ENCODE results near the gene TMEM100.

- TF ChIP-seq HDAC2 (IDR thresholded peaks at IDR 0.05) (no peak), RUNX3 (IDR thresholded peaks at IDR 0.05; ENCODE audit: low read length) (no peak), RFX5 (IDR thresholded peaks at IDR 0.05; ENCODE audit: low read depth, low read length) (no peak), CTCF (IDR thresholded peaks at IDR 0.05 in 2 of 3, conservative IDR thresholded peaks at IDR 0.05 in 1 of 3; ENCODE audit: control insufficient read depth in 2 of 3, extremely low read depth in 1 of 3, insufficient read depth in 1 of 3, low read depth in 3 of 3, low read length in 3 of 3) (no peak), HDAC6 (IDR thresholded peaks at IDR 0.05; ENCODE audit: unreplicated experiment) (no peak), NFYA (IDR thresholded peaks at IDR 0.05; ENCODE audit: borderline replicate concordance, low read depth, low read length) (no peak), PKNOX1 (IDR thresholded peaks at IDR 0.05) (no peak), JUNB (IDR thresholded peaks at IDR 0.05) (no peak), POLR2A (IDR thresholded peaks at IDR 0.05; ENCODE audit: low read depth, low read length) (no peak)
These were observed 38.1 kb upstream of the TMEM100 start for GRCh38 chr17:55760643-55761355.

All from GM12878 (cell line).